ENCODE measurements around the gene TPST1. TPM values are rescaled to one million over a fixed set of nuclear protein-coding genes. Genes with fewer than 3 reads are reported as not detected.

The TPST1 gene
- total RNA-seq, 4 donors from 2014 or later: 1.4 to 3.7 (median 3.0) TPM

DNA sequence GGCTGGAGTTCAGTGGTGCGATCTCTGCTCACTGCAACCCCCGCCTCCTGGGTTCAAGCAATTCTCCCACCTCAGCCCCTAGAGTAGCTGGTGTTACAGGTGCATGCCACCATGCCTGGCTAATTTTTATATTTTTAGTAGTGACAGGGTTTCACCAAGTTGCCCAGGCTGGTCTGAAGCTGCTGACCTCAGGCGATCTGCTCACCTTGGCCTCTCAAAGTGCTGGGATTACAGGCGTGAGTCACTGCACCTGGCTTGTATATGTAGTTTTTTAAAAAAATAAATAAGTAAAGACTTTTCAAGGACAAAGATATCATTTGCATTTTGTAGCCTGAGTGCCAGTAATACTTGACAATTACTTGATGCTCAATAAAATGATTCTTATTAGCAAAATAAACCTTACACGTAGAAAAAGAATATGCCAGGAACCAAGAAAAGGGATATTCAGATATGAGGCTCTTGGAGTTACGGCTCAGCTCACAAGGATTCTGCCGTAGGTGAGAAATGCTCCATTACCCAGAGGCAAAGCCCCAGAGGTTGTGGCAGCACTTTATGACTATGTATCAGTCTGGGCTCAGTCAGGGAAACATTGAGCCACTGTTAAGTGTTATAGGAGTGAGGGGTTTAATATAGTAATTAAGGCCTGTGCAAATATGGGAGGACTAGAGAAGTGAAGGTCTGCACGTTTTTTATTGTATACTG, 98.5 kb downstream of the TPST1 start:
- ATAC-seq: no peak
- no peaks in the 10 kb centered on the region for H3K27me3 ChIP-seq
- in situ Hi-C loops (cut with MboI; ENCODE audit: low sequenced_read_pairs in 4 of 4): no loop called here

DNA sequence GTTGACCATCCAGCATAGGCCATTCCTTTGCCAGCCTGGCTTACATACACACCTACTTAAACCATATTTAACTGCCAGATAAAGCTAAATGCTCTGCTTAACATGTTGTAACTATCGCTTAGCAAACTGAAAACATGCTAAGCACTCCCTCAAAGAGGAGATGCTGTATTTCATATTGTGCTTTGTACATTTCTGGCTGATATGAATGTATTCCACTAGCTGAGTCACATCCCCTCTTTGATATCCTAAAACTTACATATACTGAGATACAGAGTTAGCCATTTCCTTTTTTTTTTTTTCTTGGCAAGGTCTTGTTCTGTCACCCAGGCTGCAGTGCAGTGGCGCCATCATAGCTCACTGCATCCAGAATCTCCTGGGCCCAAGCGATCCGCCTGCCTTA, 99.4 kb downstream of the TPST1 start:
- Histone ChIP-seq H3K27me3 (no peaks in the 10 kb centered on the region), H3K4me3 (no peak overlapping the region), H3K36me3 (no peaks in the 10 kb centered on the region), H3K27ac (no peak overlapping the region), H3K9me3 (no peaks in the 10 kb centered on the region), H3K4me1 (no peaks in the 10 kb centered on the region)
- in situ Hi-C loops (cut with MboI; ENCODE audit: low sequenced_read_pairs in 4 of 4) (no loop called here), intact Hi-C loops (cut with DNase I; ENCODE audit: low total_unique reads) (no loop called here)
- TF ChIP-seq, protein P1, sequence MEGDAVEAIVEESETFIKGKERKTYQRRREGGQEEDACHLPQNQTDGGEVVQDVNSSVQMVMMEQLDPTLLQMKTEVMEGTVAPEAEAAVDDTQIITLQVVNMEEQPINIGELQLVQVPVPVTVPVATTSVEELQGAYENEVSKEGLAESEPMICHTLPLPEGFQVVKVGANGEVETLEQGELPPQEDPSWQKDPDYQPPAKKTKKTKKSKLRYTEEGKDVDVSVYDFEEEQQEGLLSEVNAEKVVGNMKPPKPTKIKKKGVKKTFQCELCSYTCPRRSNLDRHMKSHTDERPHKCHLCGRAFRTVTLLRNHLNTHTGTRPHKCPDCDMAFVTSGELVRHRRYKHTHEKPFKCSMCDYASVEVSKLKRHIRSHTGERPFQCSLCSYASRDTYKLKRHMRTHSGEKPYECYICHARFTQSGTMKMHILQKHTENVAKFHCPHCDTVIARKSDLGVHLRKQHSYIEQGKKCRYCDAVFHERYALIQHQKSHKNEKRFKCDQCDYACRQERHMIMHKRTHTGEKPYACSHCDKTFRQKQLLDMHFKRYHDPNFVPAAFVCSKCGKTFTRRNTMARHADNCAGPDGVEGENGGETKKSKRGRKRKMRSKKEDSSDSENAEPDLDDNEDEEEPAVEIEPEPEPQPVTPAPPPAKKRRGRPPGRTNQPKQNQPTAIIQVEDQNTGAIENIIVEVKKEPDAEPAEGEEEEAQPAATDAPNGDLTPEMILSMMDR (IDR thresholded peaks at IDR 0.05 in 4 of 5, conservative IDR thresholded peaks at IDR 0.05 in 1 of 5): no peak
- no peak for ATAC-seq
- DNase-seq: no peak

More for the DNA sequence above, 98.5 kb downstream of the TPST1 start:
- TF ChIP-seq, protein P1 (IDR thresholded peaks at IDR 0.05 in 4 of 5, conservative IDR thresholded peaks at IDR 0.05 in 1 of 5): no peak
- TF ChIP-seq POLR2A (IDR thresholded peaks at IDR 0.05): no peak
- no peak overlapping the region for H3K27ac ChIP-seq
- no peak overlapping the region for H3K4me3 ChIP-seq
- DNase-seq: no peak
- H3K4me1 ChIP-seq: no peaks in the 10 kb centered on the region
- H3K9me3 ChIP-seq: peaks cover 0 to 4% (median 0%) of the 10 kb centered on the region in 3 donors
- no peaks in the 10 kb centered on the region for H3K36me3 ChIP-seq
- intact Hi-C loops (cut with DNase I; ENCODE audit: low total_unique reads): no loop called here

DNA sequence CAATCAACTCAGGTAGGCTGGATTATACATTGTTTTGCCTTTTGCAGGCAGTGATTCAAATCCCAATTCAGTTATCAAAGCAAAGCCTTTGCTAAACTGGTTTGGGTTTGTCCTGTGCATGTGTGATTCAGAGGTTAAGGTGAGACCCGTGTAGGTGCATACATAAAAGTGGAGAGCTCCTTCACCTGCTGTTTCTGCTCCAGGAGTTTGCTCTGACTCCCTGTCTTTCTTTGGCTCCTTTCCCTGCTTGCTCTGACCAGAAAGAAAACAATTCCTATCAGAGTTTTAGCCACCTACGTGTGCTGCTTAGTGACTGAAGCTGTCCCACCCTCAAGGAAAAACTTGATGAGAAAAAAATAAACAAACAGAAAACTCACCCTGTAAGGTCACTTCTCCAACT, 101.1 kb downstream of the TPST1 start:
- H3K4me3 ChIP-seq: no peak overlapping the region
- intact Hi-C loops (cut with DNase I; ENCODE audit: low total_unique reads): no loop called here
- ATAC-seq (no peak), DNase-seq (no peak)
- H3K4me1 ChIP-seq: no peaks in the 10 kb centered on the region
- in situ Hi-C loops (cut with MboI; ENCODE audit: low sequenced_read_pairs in 4 of 4): no loop called here
- TF ChIP-seq, protein P1 (IDR thresholded peaks at IDR 0.05 in 4 of 5, conservative IDR thresholded peaks at IDR 0.05 in 1 of 5): no peak
- no peak for TF ChIP-seq POLR2A (IDR thresholded peaks at IDR 0.05)
- H3K27me3 ChIP-seq: no peaks in the 10 kb centered on the region
- H3K36me3 ChIP-seq: no peaks in the 10 kb centered on the region
- H3K9me3 ChIP-seq: no peaks in the 10 kb centered on the region
- H3K27ac ChIP-seq: no peak overlapping the region

DNA sequence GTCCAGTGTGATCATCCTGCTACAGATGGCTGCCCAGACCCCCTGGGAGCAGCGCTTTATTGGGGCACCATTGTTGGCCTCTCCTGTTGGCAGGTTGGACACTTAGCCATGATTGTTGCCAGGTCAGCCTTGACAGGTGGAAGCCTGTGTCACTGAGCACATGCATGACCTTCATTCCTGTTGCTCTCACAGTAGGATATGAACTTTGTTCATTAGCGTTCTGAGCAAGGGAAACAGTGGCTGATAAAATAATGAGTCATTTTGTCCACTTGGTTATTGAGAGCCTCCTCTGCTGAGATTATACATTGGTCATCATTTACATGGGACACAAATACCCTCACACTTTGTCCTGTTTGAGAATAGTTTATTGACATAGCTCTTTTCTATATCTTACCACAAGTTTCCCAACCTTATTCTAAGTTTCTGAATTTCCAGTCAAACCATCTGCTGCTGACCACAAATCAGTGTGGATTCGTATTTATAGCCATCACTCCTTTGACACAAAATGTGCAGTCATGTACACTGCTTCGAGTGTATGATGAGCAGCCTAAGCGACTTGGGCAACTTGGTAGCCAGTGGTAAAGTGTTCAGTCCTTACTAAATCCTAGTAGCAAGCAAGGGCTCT, 102.6 kb downstream of the TPST1 start:
- no peaks in the 10 kb centered on the region for H3K27me3 ChIP-seq
- no peak overlapping the region for H3K4me3 ChIP-seq
- H3K4me1 ChIP-seq: no peaks in the 10 kb centered on the region
- intact Hi-C loops (cut with DNase I; ENCODE audit: low total_unique reads) (no loop called here), in situ Hi-C loops (cut with MboI; ENCODE audit: low sequenced_read_pairs in 4 of 4) (no loop called here)
- no peaks in the 10 kb centered on the region for H3K36me3 ChIP-seq
- DNase-seq (no peak), ATAC-seq (no peak)
- no peak for TF ChIP-seq POLR2A (IDR thresholded peaks at IDR 0.05)
- TF ChIP-seq, protein P1 (IDR thresholded peaks at IDR 0.05 in 4 of 5, conservative IDR thresholded peaks at IDR 0.05 in 1 of 5): no peak
- no peaks in the 10 kb centered on the region for H3K9me3 ChIP-seq
- no peak overlapping the region for H3K27ac ChIP-seq
